GM12875 (cell line): ENCODE measurements around the gene RNF182.

Experiments
- H3K4me3 ChIP-seq: one replicate; pipeline ENCODE4 v1.5.1; 2011; ENCODE audit warnings: low read depth, low read length, control low read depth
- TF ChIP-seq, protein P1 (sequence below): IDR thresholded peaks from 2 replicates; pipeline ENCODE4 v1.5.1; 2011; ENCODE audit warnings: low read depth, mild to moderate bottlenecking, control low read depth, inconsistent platforms, low read length, moderate library complexity, borderline replicate concordance; ENCODE audit not compliant: insufficient read depth

RNF182 gene

DNA sequence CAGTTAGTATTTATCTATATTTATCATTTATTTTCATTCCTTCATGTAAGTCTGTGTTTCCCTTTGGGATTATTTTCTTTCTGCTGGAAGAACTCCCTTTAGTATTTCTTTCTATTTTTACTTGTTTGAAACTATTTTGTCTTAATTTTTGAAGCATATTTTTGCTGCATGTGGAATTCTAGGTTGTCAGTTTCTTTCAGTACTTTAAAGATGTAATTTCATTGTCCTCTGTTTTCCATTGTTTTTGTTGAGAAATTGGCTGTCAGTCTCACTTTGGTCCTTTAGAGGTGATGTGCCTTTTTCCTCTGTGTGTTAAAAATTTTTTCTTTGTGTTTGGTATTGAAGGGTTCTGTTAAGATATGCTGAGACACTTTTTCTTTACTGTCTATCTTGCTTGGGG is 17.1 kb downstream of the RNF182 start:
- no peak overlapping the region for H3K4me3 ChIP-seq
- TF ChIP-seq, protein P1, sequence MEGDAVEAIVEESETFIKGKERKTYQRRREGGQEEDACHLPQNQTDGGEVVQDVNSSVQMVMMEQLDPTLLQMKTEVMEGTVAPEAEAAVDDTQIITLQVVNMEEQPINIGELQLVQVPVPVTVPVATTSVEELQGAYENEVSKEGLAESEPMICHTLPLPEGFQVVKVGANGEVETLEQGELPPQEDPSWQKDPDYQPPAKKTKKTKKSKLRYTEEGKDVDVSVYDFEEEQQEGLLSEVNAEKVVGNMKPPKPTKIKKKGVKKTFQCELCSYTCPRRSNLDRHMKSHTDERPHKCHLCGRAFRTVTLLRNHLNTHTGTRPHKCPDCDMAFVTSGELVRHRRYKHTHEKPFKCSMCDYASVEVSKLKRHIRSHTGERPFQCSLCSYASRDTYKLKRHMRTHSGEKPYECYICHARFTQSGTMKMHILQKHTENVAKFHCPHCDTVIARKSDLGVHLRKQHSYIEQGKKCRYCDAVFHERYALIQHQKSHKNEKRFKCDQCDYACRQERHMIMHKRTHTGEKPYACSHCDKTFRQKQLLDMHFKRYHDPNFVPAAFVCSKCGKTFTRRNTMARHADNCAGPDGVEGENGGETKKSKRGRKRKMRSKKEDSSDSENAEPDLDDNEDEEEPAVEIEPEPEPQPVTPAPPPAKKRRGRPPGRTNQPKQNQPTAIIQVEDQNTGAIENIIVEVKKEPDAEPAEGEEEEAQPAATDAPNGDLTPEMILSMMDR: no peak

DNA sequence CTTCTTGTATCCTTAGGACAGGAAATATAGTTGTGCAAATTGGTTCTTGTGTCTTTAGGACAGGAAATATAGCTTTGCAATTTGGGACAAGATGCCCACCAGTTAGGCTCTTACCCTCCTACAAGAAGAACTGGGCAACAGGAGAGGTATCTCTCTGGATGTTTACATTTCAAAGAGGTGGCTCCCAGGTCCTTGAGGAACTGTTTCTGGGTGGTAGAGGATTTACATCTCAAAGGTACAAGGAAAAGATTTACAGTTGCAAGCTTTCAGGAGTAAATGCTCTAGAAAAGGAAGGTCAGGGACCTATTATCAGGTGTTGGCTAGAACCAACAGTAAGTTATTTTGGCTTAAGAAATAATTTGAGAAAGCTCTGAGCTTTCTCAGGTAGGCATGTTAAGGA is 19.2 kb downstream of the RNF182 start:
- TF ChIP-seq, protein P1: no peak

DNA sequence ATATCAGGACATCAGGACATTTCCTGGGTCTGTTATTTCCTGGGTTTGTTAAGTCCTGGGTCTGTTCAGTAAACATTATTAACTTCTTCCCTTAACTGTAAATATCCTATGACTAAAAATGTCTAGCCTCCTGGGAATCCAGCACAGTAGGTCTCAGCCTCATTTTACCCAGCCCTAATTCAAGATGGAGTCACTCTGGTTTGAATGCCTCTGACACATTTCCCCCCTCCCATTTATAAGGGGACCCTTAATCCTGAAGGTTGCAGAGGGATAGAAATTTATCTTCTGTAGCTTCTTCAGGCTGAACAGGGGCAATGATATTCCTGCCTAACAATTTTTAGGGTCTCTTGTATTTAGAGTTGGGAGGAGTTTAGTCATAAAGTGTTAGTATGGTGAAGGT is 21.8 kb downstream of the RNF182 start:
- TF ChIP-seq, protein P1: no peak
- H3K4me3 ChIP-seq: no peak overlapping the region

More for the DNA sequence above, 19.2 kb downstream of the RNF182 start:
- H3K4me3 ChIP-seq: no peak overlapping the region

DNA sequence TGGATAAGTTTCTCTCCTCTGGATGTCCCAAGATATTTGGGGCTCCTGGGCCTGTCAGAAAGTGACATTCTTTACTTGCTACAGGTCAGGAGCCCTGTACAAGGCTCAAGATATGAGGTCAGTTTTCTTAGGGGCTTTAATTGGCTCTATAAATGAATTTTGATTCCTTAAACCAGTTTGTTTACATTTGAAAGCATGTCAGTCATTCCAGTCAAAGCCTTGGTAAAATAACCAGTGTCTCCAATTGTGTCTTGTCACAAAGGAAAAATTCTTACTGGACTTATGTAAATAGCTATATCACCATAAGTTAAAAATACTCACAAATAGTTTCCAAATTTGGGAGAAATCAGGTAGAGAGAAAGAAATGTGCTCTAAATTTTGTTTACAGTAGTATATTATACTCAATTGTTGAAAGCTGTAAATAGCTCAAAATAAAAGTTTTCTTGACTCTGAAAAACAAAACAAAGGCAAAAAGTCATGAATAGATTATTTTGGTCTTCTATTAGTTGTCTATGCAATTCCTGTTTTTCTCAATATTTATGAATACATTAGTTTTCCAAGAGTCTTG is 22.9 kb downstream of the RNF182 start:
- TF ChIP-seq, protein P1: no peak
- H3K4me3 ChIP-seq: no peak overlapping the region

DNA sequence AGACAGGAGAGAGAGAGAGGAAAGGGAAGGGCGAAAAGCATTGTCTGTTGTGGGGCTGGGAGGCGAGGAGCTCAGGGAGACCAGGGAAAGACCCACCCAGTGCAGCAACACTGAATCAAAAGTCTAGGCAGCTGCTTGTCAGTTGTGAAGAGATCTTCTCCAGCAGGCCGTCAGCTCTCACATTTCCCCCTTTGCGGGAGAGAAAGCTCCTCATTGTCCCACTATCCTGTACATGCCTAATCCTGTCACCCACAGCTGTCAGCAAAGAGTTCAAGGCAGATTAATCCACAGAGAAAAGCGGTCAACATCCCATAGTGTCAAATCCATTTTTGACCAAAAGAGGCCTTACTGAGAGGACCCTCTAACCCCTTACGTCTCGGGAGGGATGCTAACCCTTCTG is 27.3 kb downstream of the RNF182 start:
- H3K4me3 ChIP-seq: no peak overlapping the region

DNA sequence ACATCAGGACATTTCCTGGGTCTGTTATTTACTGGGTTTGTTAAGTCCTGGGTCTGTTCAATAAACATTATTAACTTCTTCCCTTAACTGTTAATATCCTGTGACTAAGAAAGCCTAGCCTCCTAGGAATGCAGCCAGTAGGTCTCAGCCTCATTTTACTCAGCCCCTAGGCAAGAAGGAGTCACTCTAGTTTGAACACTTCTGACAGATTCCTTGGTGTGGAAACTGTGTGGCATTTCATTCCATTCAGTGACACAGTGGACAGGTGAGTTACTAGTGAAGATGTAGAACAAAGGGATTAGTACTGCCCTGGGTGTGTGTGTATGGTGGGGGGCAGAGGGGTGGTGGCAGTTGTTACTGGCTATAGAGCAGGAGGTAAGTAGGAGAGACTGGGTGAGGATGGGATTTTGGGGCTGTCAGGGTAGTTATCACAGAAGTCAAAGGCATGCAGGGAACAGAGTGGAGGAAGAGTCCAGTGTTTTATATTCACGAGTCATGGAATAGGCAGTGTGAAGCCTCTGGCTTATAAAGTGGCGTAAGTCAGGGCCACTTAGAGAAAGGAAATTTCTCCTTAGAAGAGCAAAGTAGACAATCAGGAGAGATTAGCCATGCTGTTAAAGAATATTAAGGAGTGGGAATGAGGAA is 28.4 kb downstream of the RNF182 start:
- H3K4me3 ChIP-seq: no peak overlapping the region

More for the DNA sequence above, 27.3 kb downstream of the RNF182 start:
- TF ChIP-seq, protein P1: no peak

More for the DNA sequence above, 28.4 kb downstream of the RNF182 start:
- TF ChIP-seq, protein P1: no peak
